ENCODE data around the gene TNFSF13.

DNA sequence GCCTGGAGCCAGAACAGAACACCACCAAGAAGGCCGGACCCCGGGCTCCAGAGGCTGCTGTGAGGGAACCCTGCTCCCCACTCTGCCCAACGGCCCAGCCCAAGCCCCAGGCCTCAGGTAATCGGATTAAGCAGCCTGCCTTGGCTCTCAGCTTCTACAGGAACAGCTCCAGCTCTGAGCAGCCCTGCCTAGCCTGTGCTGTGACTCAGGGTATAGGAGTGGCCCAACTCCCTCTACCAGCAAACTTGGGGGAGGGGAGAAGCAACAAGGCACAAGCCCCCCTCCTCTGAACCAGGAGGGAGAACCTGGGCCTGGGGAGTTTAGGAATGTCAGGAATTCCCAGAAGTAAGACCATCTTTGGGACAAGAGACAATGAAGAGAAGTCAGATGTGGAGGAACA lies 32.2 kb downstream of the TNFSF13 start:
- TF ChIP-seq, protein P1, sequence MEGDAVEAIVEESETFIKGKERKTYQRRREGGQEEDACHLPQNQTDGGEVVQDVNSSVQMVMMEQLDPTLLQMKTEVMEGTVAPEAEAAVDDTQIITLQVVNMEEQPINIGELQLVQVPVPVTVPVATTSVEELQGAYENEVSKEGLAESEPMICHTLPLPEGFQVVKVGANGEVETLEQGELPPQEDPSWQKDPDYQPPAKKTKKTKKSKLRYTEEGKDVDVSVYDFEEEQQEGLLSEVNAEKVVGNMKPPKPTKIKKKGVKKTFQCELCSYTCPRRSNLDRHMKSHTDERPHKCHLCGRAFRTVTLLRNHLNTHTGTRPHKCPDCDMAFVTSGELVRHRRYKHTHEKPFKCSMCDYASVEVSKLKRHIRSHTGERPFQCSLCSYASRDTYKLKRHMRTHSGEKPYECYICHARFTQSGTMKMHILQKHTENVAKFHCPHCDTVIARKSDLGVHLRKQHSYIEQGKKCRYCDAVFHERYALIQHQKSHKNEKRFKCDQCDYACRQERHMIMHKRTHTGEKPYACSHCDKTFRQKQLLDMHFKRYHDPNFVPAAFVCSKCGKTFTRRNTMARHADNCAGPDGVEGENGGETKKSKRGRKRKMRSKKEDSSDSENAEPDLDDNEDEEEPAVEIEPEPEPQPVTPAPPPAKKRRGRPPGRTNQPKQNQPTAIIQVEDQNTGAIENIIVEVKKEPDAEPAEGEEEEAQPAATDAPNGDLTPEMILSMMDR (IDR thresholded peaks at IDR 0.05) = no peak
- TF ChIP-seq ZFX (IDR thresholded peaks at IDR 0.05; ENCODE audit: borderline replicate concordance) = no peak

Data from 22Rv1 (cell line).